ENCODE measurements around the gene ECEL1.
"Not testable (repeated sequence)": the region's sequence is repeated elsewhere in the genome, so short reads cannot be mapped to it uniquely, and the experiment has no call there.

The ECEL1 gene

GRCh38 chr2:232456296-232457120 is 31.1 kb downstream of the ECEL1 start:
- TF ChIP-seq CTCF (IDR thresholded peaks at IDR 0.05; ENCODE audit: insufficient read depth, low read length, poor library complexity, severe bottlenecking) = no peak
- Histone ChIP-seq H3K36me3 (ENCODE audit: control insufficient read depth, insufficient read depth, low read length) (no peaks in the 10 kb centered on the region), H3K4me3 (replicated peaks; ENCODE audit: low read depth, low read length) (no peak overlapping the region), H3K27me3 (replicated peaks; ENCODE audit: control insufficient read depth, insufficient read depth, low read length) (no peaks in the 10 kb centered on the region)
- no peak for DNase-seq (ENCODE audit: extremely low read depth, insufficient read length)

- TF ChIP-seq CTCF (IDR thresholded peaks at IDR 0.05; ENCODE audit: insufficient read depth, low read length, poor library complexity, severe bottlenecking) = no peak
- DNase-seq (ENCODE audit: extremely low read depth, insufficient read length) = no peak
- H3K27me3 ChIP-seq (replicated peaks; ENCODE audit: control insufficient read depth, insufficient read depth, low read length) = no peaks in the 10 kb centered on the region
- H3K36me3 ChIP-seq (ENCODE audit: control insufficient read depth, insufficient read depth, low read length) = no peaks in the 10 kb centered on the region
- no peak within 1 kb of the TSS for H3K4me3 ChIP-seq (replicated peaks; ENCODE audit: low read depth, low read length)
Measured at GRCh38 chr2:232455426-232456255, 32.0 kb downstream of the ECEL1 start, which contains the start of gene ALPI. Gene ALPI, plus strand, starts transcription at chr2:232456153. Its CDS starts 47 bp downstream, at chr2:232456200.

- TF ChIP-seq CTCF (IDR thresholded peaks at IDR 0.05; ENCODE audit: insufficient read depth, low read length, poor library complexity, severe bottlenecking) = no peak
- DNase-seq (ENCODE audit: extremely low read depth, insufficient read length) = no peak
- H3K27me3 ChIP-seq (replicated peaks; ENCODE audit: control insufficient read depth, insufficient read depth, low read length) = no peaks in the 10 kb centered on the region
- no peaks in the 10 kb centered on the region for H3K36me3 ChIP-seq (ENCODE audit: control insufficient read depth, insufficient read depth, low read length)
- no peak overlapping the region for H3K4me3 ChIP-seq (replicated peaks; ENCODE audit: low read depth, low read length)
Measured at GRCh38 chr2:232454630-232455029, 33.0 kb downstream of the ECEL1 start.

GRCh38 chr2:232451645-232452044 is 36.0 kb downstream of the ECEL1 start:
- DNase-seq (ENCODE audit: extremely low read depth, insufficient read length); H3K36me3 ChIP-seq (ENCODE audit: control insufficient read depth, insufficient read depth, low read length); H3K4me3 ChIP-seq (replicated peaks; ENCODE audit: low read depth, low read length); H3K27me3 ChIP-seq (replicated peaks; ENCODE audit: control insufficient read depth, insufficient read depth, low read length): not testable (repeated sequence)

- H3K27me3 ChIP-seq (replicated peaks; ENCODE audit: control insufficient read depth, insufficient read depth, low read length) = no peaks in the 10 kb centered on the region
- no peak overlapping the region for H3K4me3 ChIP-seq (replicated peaks; ENCODE audit: low read depth, low read length)
- DNase-seq (ENCODE audit: extremely low read depth, insufficient read length) = no peak
- no peak for TF ChIP-seq CTCF (IDR thresholded peaks at IDR 0.05; ENCODE audit: insufficient read depth, low read length, poor library complexity, severe bottlenecking)
- H3K36me3 ChIP-seq (ENCODE audit: control insufficient read depth, insufficient read depth, low read length) = no peaks in the 10 kb centered on the region
Measured at GRCh38 chr2:232449964-232450363, 37.7 kb downstream of the ECEL1 start.

GRCh38 chr2:232448304-232448690 is 39.3 kb downstream of the ECEL1 start:
- no peak for DNase-seq (ENCODE audit: extremely low read depth, insufficient read length)
- Histone ChIP-seq H3K4me3 (replicated peaks; ENCODE audit: low read depth, low read length) (no peak overlapping the region), H3K27me3 (replicated peaks; ENCODE audit: control insufficient read depth, insufficient read depth, low read length) (no peaks in the 10 kb centered on the region), H3K36me3 (ENCODE audit: control insufficient read depth, insufficient read depth, low read length) (no peaks in the 10 kb centered on the region)
- no peak for TF ChIP-seq CTCF (IDR thresholded peaks at IDR 0.05; ENCODE audit: insufficient read depth, low read length, poor library complexity, severe bottlenecking)
